ENCODE measurements around the gene RAC3.

The RAC3 gene

DNA sequence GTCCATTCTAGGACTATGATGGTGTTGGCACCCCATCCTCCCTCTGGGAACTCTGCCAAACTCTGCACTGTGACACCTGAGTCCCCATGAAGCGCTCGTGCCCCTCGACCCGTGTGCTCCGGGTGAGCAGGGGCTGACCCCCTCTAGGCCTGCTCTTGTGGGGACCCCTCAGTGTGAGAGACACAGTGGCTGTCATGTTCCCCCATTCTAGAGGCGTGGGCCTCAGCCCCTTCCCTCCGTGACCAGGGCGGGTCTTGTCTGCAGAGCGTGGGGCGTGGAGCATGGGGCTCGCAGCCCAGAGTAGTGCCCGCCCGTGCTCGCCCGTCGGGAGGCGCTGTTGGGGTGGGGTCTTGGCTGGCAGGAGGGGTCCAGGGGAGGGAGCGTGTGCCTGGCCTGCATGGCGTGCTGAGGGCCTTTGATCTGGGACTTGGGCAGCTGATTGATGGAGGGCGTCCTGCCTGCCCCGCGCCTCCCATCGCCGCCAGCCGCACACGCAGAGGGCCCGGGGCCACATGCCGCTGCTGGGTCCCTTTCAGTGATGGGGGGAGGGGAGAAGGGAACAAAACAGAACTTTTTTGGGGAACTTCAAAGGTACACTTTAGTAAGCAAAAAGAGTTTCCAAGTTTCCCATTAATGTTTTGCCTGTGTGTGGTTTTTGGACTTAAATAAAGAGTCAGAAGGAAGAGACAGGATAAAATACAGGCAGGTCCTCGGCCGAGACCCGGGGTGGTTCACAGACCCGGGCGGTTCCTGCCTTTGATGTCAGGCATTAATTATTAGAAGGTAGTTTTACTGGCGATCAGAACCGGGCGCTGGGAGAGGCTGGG lies 31.3 kb upstream of the RAC3 start:
- TF ChIP-seq, protein P1, sequence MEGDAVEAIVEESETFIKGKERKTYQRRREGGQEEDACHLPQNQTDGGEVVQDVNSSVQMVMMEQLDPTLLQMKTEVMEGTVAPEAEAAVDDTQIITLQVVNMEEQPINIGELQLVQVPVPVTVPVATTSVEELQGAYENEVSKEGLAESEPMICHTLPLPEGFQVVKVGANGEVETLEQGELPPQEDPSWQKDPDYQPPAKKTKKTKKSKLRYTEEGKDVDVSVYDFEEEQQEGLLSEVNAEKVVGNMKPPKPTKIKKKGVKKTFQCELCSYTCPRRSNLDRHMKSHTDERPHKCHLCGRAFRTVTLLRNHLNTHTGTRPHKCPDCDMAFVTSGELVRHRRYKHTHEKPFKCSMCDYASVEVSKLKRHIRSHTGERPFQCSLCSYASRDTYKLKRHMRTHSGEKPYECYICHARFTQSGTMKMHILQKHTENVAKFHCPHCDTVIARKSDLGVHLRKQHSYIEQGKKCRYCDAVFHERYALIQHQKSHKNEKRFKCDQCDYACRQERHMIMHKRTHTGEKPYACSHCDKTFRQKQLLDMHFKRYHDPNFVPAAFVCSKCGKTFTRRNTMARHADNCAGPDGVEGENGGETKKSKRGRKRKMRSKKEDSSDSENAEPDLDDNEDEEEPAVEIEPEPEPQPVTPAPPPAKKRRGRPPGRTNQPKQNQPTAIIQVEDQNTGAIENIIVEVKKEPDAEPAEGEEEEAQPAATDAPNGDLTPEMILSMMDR (IDR thresholded peaks at IDR 0.05; ENCODE audit: borderline replicate concordance, control extremely low read depth, extremely low read depth, insufficient read depth, missing control alignments), result no peak
- in situ Hi-C loops (cut with MboI; ENCODE audit: low sequenced_read_pairs, unreplicated experiment), result no loop called here
- DNase-seq (ENCODE audit: low spot score), result no peak

DNA sequence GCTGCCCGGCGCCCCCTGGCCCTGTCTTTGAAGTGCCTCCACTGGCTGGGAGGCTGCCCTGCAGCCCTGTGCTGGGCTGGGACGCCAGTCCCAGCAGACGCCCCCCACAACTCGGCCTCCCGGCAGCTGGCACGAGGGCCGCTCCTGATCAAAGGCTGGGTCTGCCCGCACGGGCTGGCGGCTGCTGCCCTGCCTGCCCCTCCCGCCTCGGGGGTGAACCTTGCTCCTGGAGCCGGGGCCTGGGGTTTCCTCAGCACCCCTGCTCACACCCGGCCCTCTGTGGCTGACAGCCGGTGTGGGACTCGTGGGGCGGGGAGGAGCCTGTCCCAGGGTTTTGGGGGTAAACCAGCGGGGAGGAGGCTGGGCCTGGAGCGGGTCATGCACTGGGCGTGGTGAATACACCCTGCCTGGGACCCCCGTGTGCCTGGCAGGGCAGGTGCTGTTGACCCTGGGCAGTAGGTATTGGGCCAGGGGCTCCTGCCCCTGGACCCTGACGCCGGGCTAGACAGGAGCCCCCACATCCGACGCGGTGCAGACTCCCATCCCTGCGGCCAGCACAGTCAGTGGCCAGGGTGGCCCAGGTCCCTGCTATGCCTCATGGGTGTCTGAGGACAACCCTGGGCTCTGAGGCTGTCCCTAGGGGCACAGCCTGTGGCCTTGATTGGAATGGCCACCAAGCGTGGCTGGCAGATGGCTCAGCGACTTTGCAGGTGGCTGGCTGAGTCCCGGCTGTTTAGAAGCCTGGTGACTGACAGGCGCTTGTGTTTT lies 30.5 kb upstream of the RAC3 start:
- TF ChIP-seq, protein P1 (IDR thresholded peaks at IDR 0.05; ENCODE audit: borderline replicate concordance, control extremely low read depth, extremely low read depth, insufficient read depth, missing control alignments), result no peak
- DNase-seq (ENCODE audit: low spot score), result no peak
- in situ Hi-C loops (cut with MboI; ENCODE audit: low sequenced_read_pairs, unreplicated experiment), result no loop called here

DNA sequence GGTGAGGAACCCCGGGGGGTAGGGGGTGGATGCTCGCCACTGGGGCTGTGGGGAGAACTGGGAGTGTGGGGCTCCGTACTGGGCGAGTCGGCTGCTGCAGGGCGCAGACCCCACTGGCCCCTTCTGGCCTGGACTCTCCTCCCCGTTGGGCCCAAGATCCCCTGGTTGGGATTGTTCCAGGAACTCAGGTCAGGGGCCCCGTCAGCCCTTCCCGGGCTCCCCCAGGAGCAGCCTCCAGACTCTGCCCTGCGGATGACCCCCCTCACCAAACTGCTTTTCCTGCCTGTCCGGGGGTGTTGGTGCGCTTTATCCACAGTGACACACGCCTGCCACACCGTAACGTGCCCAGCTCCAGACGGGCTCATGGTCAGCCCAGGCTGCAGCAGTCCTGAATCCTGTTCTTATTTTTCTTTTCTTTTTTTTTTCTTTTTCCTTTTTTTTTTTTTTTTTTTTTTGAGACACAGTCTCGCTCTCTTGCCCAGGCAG lies 29.9 kb upstream of the RAC3 start:
- TF ChIP-seq, protein P1 (IDR thresholded peaks at IDR 0.05; ENCODE audit: borderline replicate concordance, control extremely low read depth, extremely low read depth, insufficient read depth, missing control alignments), result no peak
- in situ Hi-C loops (cut with MboI; ENCODE audit: low sequenced_read_pairs, unreplicated experiment), result no loop called here
- DNase-seq (ENCODE audit: low spot score), result no peak

DNA sequence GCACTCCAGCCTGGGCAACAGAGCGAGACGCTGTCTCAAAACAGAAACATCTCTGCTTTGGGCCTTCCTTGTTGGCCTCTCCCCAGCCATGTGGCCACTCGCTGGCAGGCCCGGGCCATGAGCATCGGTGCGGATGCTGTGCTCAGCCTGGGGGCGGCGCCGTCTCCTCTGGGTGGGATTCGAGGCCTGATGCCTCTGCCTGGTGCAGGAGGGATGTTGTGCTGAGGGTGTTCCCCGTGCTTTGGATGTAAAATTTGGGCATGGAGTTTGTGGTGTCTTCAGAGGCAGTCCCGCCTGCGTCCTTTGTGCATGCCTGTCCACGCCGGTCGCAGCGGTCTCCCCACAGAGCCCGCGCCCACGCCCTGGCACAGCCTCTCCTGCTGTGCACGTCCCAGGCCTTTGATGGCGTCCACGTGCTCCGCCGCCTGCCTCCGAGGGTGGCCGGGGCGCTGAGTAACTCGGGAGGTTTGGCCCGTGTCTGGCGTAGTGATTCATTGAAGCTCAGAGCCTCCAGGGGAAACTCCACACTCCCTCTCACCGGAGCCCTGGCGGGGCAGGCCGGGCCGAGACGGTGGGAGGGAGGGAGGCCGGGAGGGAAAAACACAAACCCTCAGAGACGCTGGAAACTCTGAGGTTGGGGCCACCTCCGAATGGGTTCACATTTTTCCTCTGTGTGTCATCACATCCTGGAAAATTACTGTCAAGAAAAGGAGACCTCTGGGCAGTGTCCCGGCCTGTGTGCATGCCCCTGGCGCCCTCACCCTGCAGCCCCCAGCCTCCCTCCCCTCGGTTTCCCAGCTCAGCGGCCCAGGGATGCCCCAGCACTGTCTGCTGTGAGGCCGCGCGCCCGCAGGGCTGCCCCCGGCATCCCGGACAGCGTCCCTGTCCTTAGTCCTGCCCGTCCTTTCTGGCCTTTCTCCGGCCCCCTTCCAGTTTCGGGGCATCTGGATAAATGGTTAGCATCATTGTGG lies 27.8 kb upstream of the RAC3 start:
- TF ChIP-seq, protein P1 (IDR thresholded peaks at IDR 0.05; ENCODE audit: borderline replicate concordance, control extremely low read depth, extremely low read depth, insufficient read depth, missing control alignments), result no peak
- DNase-seq (ENCODE audit: low spot score), result no peak

DNA sequence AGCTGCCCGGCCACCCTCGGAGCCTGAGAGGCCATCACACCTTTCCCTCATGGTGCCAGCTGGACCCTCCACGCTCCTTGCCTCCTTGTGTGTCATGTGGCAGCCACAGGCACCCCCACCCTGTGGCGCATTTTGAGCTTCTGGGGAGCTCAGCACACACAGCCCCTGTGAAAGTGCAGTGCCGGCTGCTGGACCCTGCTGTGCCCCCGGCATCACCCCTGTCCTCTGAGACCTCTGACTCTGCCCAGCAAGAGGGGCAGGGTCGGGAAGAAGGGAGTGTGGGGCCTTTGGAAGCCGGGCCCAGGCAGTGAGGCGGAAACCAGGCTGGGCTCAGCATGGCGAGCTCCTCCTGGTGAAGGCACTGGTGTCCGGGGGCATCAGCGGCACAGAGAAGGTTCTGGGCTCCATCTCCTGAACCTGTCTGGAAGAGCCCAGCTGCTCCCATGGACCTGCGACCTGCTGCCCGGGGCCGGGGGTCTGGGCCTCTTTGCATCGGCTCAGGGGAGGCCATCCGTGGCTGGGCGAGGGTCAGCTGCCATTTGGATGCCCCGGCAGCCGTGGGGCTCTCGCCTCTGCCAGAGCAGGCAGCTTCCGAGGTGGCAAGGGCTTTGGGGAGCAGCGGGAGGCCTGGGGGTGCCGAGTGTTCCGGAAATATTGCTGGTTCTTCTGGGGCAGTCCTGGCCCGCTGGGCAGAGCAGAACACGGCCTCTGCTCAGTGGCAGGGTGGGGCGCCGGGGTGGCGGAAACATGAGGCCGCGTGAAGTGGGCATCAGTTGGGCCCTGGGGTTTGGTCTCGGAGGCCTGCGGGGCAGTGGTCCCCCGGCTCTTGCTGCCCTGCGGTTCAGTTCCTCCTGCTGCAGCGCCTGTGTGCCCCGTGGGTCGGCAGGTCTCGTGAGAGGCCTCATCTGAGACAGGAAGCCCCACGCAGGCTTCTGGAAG lies 26.7 kb upstream of the RAC3 start:
- TF ChIP-seq, protein P1 (IDR thresholded peaks at IDR 0.05; ENCODE audit: borderline replicate concordance, control extremely low read depth, extremely low read depth, insufficient read depth, missing control alignments), result no peak
- no peak for DNase-seq (ENCODE audit: low spot score)
- in situ Hi-C loops (cut with MboI; ENCODE audit: low sequenced_read_pairs, unreplicated experiment), result no loop called here

More for the DNA sequence above, 27.8 kb upstream of the RAC3 start:
- in situ Hi-C loops (cut with MboI; ENCODE audit: low sequenced_read_pairs, unreplicated experiment), result no loop called here

Measured in GM13976 (cell line).